ENCODE measurements around the gene ZNF235.

DNA sequence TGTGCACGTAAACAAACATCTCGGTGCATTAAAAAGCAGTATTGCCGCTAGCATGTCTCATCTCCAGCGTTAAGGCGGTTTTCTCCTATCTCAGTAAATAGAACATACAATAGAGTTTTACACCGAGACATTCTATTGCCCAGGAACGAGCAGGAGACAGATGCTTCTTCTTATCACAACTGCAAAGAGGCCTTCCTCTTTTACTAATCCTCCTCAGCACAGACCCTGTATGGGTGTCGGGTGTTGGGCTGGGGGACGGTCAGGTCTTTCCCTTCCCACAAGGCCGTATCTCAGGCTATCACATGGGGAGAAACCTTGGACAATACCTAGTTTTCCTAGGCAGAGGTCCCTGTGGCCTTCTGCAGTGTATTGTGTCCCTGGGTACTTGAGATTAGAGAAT, 23.9 kb downstream of the ZNF235 start:
- no peak for TF ChIP-seq EZH2 (IDR thresholded peaks at IDR 0.05; ENCODE audit: borderline replicate concordance, low read depth, low read length, poor library complexity, severe bottlenecking)
- TF ChIP-seq, protein P1, sequence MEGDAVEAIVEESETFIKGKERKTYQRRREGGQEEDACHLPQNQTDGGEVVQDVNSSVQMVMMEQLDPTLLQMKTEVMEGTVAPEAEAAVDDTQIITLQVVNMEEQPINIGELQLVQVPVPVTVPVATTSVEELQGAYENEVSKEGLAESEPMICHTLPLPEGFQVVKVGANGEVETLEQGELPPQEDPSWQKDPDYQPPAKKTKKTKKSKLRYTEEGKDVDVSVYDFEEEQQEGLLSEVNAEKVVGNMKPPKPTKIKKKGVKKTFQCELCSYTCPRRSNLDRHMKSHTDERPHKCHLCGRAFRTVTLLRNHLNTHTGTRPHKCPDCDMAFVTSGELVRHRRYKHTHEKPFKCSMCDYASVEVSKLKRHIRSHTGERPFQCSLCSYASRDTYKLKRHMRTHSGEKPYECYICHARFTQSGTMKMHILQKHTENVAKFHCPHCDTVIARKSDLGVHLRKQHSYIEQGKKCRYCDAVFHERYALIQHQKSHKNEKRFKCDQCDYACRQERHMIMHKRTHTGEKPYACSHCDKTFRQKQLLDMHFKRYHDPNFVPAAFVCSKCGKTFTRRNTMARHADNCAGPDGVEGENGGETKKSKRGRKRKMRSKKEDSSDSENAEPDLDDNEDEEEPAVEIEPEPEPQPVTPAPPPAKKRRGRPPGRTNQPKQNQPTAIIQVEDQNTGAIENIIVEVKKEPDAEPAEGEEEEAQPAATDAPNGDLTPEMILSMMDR (conservative IDR thresholded peaks at IDR 0.05; ENCODE audit: low read depth, low read length) = no peak

Measured in A673 (cell line).